Astrocyte (in vitro differentiated cells and primary cell): ENCODE measurements around the gene HRCT1. TPM values are rescaled to one million over a fixed set of nuclear protein-coding genes. Genes with fewer than 3 reads are reported as not detected.

ENCODE experiments used
- DNase-seq: peaks from one replicate; pipeline ENCODE4 v3.0.0-alpha.2; 2010; ENCODE audit warnings: low read depth
- FAIRE-seq: peaks from 2 replicates; lab custom pipeline; 2011; peaks lifted over from hg19 to GRCh38; lab: Jason Lieb, UNC
- H2AFZ ChIP-seq: 2 replicates; pipeline ENCODE4 v1.6.0; 2012; ENCODE audit warnings: low read depth, low read length, inconsistent platforms
- H3K27ac ChIP-seq: 2 replicates; pipeline ENCODE4 v1.5.1; 2011; ENCODE audit warnings: low read depth, low read length, inconsistent platforms
- H3K27me3 ChIP-seq: 2 replicates; pipeline ENCODE4 v1.6.0; 2011; ENCODE audit warnings: low read length, inconsistent platforms; ENCODE audit not compliant: insufficient read depth
- H3K36me3 ChIP-seq: 2 replicates; pipeline ENCODE4 v1.5.1; 2011; ENCODE audit warnings: low read length, inconsistent platforms; ENCODE audit not compliant: insufficient read depth
- H3K4me1 ChIP-seq: 2 replicates; pipeline ENCODE4 v1.5.1; 2011; ENCODE audit warnings: low read length, inconsistent platforms; ENCODE audit not compliant: insufficient read depth
- H3K4me2 ChIP-seq: 2 replicates; pipeline ENCODE4 v1.6.0; 2012; ENCODE audit warnings: low read length, inconsistent platforms
- H3K4me3 ChIP-seq: 2 replicates; pipeline ENCODE4 v1.5.1; 2011; ENCODE audit warnings: low read depth, mild to moderate bottlenecking, low read length, inconsistent platforms; ENCODE audit not compliant: insufficient read depth
- H3K79me2 ChIP-seq: 2 replicates; pipeline ENCODE4 v1.6.0; 2012; ENCODE audit warnings: mild to moderate bottlenecking, low read length, inconsistent platforms; ENCODE audit not compliant: insufficient read depth
- H3K9ac ChIP-seq: 2 replicates; pipeline ENCODE4 v1.6.0; 2012; ENCODE audit warnings: mild to moderate bottlenecking, low read length, inconsistent platforms
- H3K9me3 ChIP-seq: 2 replicates; pipeline ENCODE4 v1.5.1; 2012; ENCODE audit warnings: low read depth, mild to moderate bottlenecking, low read length, inconsistent platforms; ENCODE audit not compliant: insufficient read depth
- H4K20me1 ChIP-seq: 2 replicates; pipeline ENCODE4 v1.6.0; 2012; ENCODE audit warnings: low read length, inconsistent platforms; ENCODE audit not compliant: insufficient read depth
- H3K27ac Mint-ChIP-seq: one replicate; pipeline ENCODE4 v1.8.0; 2021; ENCODE audit warnings: mild to moderate bottlenecking, mixed read lengths; ENCODE audit not compliant: unreplicated experiment
- H3K27me3 Mint-ChIP-seq: one replicate; pipeline ENCODE4 v1.8.0; 2021; ENCODE audit warnings: low read depth, mixed read lengths; ENCODE audit not compliant: unreplicated experiment
- H3K36me3 Mint-ChIP-seq: one replicate; pipeline ENCODE4 v1.8.0; 2021; ENCODE audit warnings: low read depth, mixed read lengths; ENCODE audit not compliant: unreplicated experiment
- H3K4me1 Mint-ChIP-seq: one replicate; pipeline ENCODE4 v1.8.0; 2021; ENCODE audit warnings: low read depth, mixed read lengths; ENCODE audit not compliant: unreplicated experiment
- H3K4me3 Mint-ChIP-seq: one replicate; pipeline ENCODE4 v1.8.0; 2021; ENCODE audit warnings: mild to moderate bottlenecking, moderate library complexity, mixed read lengths; ENCODE audit not compliant: unreplicated experiment
- H3K9me3 Mint-ChIP-seq: one replicate; pipeline ENCODE4 v1.8.0; 2021; ENCODE audit warnings: mild to moderate bottlenecking, mixed read lengths; ENCODE audit not compliant: unreplicated experiment
- EZH2 ChIP-seq: IDR thresholded peaks from 2 replicates; pipeline ENCODE4 v1.6.1; 2012; ENCODE audit warnings: mild to moderate bottlenecking, low read length, inconsistent platforms; ENCODE audit not compliant: insufficient read depth
- total RNA-seq: library from RNA; stranded (reverse); gene quantifications from 2 replicates; pipeline ENCODE4 v1.2.1, GENCODE V29; 2021
- TF ChIP-seq, protein P1 (sequence below): IDR thresholded peaks from 2 replicates; pipeline ENCODE4 v1.5.1; 2011; ENCODE audit warnings: low read depth, mild to moderate bottlenecking, inconsistent platforms, low read length, moderate library complexity; ENCODE audit not compliant: insufficient read depth

HRCT1 gene
- total RNA-seq, 1 donor from 2014 or later, result 0.39 TPM

DNA sequence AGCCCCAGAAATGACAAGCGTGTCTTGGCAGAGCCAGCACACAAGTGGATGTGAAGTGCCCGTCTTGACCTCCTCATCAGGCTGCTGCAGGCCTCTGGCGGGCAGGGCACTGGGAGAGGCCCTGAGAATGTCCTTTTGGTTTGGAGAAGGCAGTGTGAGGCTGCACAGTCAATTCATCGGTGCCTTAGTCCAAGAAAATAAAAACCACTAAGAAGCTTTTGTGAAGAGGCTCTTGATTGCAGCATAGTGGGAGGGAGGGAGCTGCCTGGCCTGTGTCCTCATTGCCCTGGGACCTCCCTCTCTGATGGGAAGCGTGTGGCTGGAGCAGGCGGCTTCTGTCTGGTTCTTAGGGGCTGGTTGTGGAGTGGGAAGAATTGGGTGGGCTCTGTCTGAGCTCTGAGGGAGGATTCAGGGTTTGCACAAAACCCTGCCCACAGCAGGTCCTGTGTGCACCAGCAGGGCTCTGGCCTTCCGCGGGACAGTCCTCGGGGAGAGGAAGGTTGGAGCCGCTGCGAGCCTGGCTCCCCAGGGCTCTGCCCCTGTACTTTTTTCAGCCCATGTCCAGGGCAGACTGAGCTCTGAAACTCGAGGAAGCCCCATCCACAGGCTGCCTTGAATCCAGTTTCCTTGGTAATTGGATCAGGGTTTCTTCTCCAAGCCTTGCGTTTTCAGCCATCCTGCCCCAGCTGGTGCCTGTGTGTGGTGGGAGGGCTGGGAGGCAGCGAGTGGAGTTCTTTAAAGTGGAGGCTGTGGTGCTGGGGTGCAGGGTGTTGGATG, 1.1 kb downstream of the HRCT1 start:
- Histone ChIP-seq H3K27me3 (no peaks in the 10 kb centered on the region), H3K27ac (peak overlapping the region; percentile 91), H3K9ac (peak overlapping the region; percentile 79), H2AFZ (peak overlapping the region; percentile 40), H3K36me3 (no peaks in the 10 kb centered on the region), H3K4me1 (peaks cover 46% of the 10 kb centered on the region), H3K4me3 (peak overlapping the region; percentile 18), H3K9me3 (no peaks in the 10 kb centered on the region), H4K20me1 (no peaks in the 10 kb centered on the region), H3K79me2 (no peaks in the 10 kb centered on the region), H3K4me2 (peak overlapping the region; percentile 80)
- no peaks in the 10 kb centered on the region for H3K9me3 Mint-ChIP-seq
- H3K27me3 Mint-ChIP-seq, result no peaks in the 10 kb centered on the region
- FAIRE-seq (no peak), DNase-seq (peak; percentile 82)
- no peak for TF ChIP-seq EZH2
- TF ChIP-seq, protein P1, sequence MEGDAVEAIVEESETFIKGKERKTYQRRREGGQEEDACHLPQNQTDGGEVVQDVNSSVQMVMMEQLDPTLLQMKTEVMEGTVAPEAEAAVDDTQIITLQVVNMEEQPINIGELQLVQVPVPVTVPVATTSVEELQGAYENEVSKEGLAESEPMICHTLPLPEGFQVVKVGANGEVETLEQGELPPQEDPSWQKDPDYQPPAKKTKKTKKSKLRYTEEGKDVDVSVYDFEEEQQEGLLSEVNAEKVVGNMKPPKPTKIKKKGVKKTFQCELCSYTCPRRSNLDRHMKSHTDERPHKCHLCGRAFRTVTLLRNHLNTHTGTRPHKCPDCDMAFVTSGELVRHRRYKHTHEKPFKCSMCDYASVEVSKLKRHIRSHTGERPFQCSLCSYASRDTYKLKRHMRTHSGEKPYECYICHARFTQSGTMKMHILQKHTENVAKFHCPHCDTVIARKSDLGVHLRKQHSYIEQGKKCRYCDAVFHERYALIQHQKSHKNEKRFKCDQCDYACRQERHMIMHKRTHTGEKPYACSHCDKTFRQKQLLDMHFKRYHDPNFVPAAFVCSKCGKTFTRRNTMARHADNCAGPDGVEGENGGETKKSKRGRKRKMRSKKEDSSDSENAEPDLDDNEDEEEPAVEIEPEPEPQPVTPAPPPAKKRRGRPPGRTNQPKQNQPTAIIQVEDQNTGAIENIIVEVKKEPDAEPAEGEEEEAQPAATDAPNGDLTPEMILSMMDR, result no peak
- peaks cover 53% of the 10 kb centered on the region for H3K4me1 Mint-ChIP-seq
- H3K4me3 Mint-ChIP-seq, result peak overlapping the region; percentile 34
- H3K27ac Mint-ChIP-seq, result peak overlapping the region; percentile 96
- no peaks in the 10 kb centered on the region for H3K36me3 Mint-ChIP-seq

DNA sequence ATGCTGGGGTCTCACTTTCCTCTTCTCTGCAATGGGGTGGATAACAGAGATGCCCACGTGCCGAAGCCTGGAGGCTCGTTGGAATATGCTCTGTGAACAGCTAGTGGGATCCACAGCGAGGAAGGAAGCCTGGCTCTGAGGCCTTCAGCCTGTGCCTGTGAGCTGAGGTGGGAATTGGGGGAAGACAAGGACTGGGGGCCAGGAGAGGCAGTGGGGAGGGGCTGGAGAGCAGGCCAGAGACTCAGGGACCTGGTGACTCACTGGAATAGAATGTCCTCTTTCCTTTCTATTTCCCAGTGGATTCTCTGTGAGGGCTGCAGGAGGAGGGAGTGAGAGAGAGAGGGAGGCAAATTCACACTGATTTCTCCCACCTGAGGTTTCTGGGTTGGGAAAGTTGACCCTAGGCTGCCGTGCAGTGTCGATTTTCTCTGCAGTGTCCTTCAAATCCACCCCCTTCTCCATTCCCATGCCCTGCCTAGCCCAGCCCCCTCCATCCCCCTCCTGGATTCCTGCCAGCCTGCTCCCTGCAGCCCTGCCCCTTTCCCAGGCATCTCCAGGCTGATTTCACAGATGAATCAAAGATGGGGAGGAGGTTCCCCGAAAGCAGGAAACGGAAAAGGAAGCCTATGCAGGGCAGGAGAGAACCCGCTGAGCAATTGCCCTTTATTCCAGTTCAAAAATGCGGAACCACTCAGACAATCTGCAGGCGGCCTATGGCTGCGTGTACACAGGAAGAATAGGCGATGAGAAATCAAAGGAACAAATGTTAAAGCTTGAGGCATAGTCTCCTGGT, 1.9 kb downstream of the HRCT1 start:
- H3K9ac ChIP-seq, result peak overlapping the region; percentile 79
- peaks cover 53% of the 10 kb centered on the region for H3K4me1 Mint-ChIP-seq

More for the DNA sequence above, 1.9 kb downstream of the HRCT1 start:
- Histone ChIP-seq H3K4me2 (peak overlapping the region; percentile 80), H4K20me1 (no peaks in the 10 kb centered on the region), H3K36me3 (no peaks in the 10 kb centered on the region), H3K4me1 (peaks cover 46% of the 10 kb centered on the region), H3K27ac (peak overlapping the region; percentile 91), H3K4me3 (peak overlapping the region; percentile 37), H3K79me2 (no peaks in the 10 kb centered on the region), H3K9me3 (no peaks in the 10 kb centered on the region), H2AFZ (peak overlapping the region; percentile 57), H3K27me3 (no peaks in the 10 kb centered on the region)
- H3K4me3 Mint-ChIP-seq, result peak overlapping the region; percentile 34
- no peak for TF ChIP-seq EZH2
- TF ChIP-seq, protein P1, result no peak
- no peaks in the 10 kb centered on the region for H3K27me3 Mint-ChIP-seq
- peak overlapping the region; percentile 96 for H3K27ac Mint-ChIP-seq
- peak; percentile 92 for FAIRE-seq
- peak; percentile 90 for DNase-seq
- no peaks in the 10 kb centered on the region for H3K9me3 Mint-ChIP-seq
- no peaks in the 10 kb centered on the region for H3K36me3 Mint-ChIP-seq
